Endothelial cell of umbilical vein (primary cell): ENCODE measurements around the gene ADGRD1.

Source experiments
- CTCF ChIP-seq, 2 donors: IDR thresholded peaks; 1 replicate in 1 of 2; 2 replicates in 1 of 2; pipeline ENCODE4 v1.5.1; 2011; ENCODE audit warnings: low read length in 2 of 2, mild to moderate bottlenecking in 2 of 2, moderate library complexity in 2 of 2, control low read depth in 1 of 2, inconsistent platforms in 1 of 2, low read depth in 1 of 2; ENCODE audit not compliant: insufficient read depth in 1 of 2; ENCODE audit errors: extremely low read depth in 1 of 2
- POLR2AphosphoS5 ChIP-seq: IDR thresholded peaks from 2 replicates; pipeline ENCODE4 v1.6.1; 2012; ENCODE audit warnings: low read depth, mild to moderate bottlenecking, control low read depth, low read length, moderate library complexity; ENCODE audit not compliant: insufficient read depth

- TF ChIP-seq POLR2AphosphoS5 (no peak), CTCF (IDR thresholded peaks at IDR 0.05; ENCODE audit: extremely low read depth in 1 of 2, insufficient read depth in 1 of 2, low read depth in 1 of 2, low read length in 2 of 2) (no peak)
Observed at GRCh38 chr12:131076791-131077747, 123.4 kb downstream of the ADGRD1 start.
